Measurements from ENCODE around the gene TMEM47.

DNA sequence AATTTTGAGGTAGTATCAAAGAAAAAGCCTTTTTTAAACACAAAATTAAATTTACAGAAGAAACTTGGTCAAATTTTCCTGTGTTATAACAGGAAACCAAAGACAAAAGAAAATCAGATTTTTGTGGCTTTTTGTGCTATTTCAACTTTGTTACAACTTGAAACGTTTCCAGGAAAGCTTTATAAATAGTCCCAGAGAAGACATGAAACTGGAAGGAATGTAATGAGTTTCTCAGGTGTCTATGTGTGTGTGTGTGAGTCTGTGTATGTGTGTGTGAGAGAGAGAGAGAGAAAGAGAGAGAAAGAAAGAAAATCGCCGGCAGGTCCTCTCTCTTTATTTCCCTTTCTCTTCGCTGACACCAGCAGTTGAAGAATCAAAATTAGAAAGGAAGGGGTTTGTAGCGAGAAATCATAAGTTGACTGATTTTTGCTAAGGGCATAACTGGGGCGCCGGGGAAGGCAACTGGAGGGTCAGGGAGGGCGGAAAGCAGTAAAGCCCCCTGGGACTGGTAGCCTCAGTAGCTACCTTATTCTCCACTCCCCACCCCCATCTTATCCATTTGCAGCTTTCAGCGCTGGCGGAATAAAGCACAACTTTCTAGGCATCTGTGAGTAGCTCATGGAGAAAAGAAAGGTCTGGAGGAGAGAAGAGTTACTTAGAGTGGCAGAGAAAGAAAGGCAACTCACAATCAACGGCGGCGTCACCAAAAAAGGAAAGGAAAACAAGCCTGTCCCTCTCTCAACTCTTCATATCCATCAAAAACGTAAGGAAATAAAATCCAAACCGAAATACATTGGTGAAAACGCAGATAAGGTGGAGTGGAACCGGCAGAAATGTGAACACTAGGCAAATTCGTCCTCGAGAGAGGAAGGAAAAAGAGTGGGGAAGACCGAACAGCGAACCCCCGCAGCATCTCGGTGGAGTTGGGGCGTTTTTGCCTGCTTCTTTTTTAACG, 1.3 kb downstream of the TMEM47 start:
- no peak for TF ChIP-seq CTCF (conservative IDR thresholded peaks at IDR 0.05; ENCODE audit: low read depth, low read length)
- no peak for TF ChIP-seq EZH2phosphoT487 (IDR thresholded peaks at IDR 0.05; ENCODE audit: borderline replicate concordance, low read length)
